Measurements from ENCODE around the gene HACD2. TPM values are rescaled to one million over a fixed set of nuclear protein-coding genes. Genes with fewer than 3 reads are reported as not detected.
"Not testable (repeated sequence)": the region's sequence is repeated elsewhere in the genome, so short reads cannot be mapped to it uniquely, and the experiment has no call there.

Gene HACD2
- total and polyA plus RNA-seq, 2 experiments from 2014 or later: 27.0 to 41.2 TPM

- H3K4me1 ChIP-seq (ENCODE audit: insufficient read depth): peaks cover 28% of the 10 kb centered on the region
- H2AFZ ChIP-seq: no peak overlapping the region
- no peaks in the 10 kb centered on the region; the same call in 1 of the 2 replicates for H3K79me2 ChIP-seq (ENCODE audit: insufficient read depth)
- H3K4me2 ChIP-seq (ENCODE audit: unreplicated experiment): no peak overlapping the region
- H3K4me3 ChIP-seq: no peak overlapping the region
- H3K27ac ChIP-seq: no peak overlapping the region
- TF ChIP-seq EZH2 (IDR thresholded peaks at IDR 0.05; ENCODE audit: insufficient read depth, poor library complexity, severe bottlenecking) (no peak), EZH2phosphoT487 (IDR thresholded peaks at IDR 0.05; ENCODE audit: insufficient read depth, low read depth) (no peak)
- WGBS, 2 experiments (ENCODE audit: low coverage in 1 of 2, low lambda C conversion rate in 2 of 2, missing lambda C conversion rate in 2 of 2): 86% methylated on average over 5 of the region's 5 CpGs
- no peaks in the 10 kb centered on the region for H3K9me2 ChIP-seq (ENCODE audit: insufficient read depth)
- no peaks in the 10 kb centered on the region for H3K27me3 ChIP-seq (replicated peaks; ENCODE audit: insufficient read depth)
- peaks cover 42% of the 10 kb centered on the region for H3F3A ChIP-seq (ENCODE audit: insufficient read depth)
- H3K9ac ChIP-seq: no peak overlapping the region
- H3K9me3 ChIP-seq (ENCODE audit: low read depth): no peaks in the 10 kb centered on the region
- peaks cover 15% of the 10 kb centered on the region; the same call in 1 of the 2 replicates for H3K36me3 ChIP-seq (ENCODE audit: low read depth)
- in situ Hi-C loops (cut with MboI): no loop called here
- H4K20me1 ChIP-seq (ENCODE audit: insufficient read depth): no peaks in the 10 kb centered on the region
- no peak for DNase-seq
Observed at GRCh38 chr3:123609063-123609462, 24.2 kb upstream of the HACD2 start.

DNA sequence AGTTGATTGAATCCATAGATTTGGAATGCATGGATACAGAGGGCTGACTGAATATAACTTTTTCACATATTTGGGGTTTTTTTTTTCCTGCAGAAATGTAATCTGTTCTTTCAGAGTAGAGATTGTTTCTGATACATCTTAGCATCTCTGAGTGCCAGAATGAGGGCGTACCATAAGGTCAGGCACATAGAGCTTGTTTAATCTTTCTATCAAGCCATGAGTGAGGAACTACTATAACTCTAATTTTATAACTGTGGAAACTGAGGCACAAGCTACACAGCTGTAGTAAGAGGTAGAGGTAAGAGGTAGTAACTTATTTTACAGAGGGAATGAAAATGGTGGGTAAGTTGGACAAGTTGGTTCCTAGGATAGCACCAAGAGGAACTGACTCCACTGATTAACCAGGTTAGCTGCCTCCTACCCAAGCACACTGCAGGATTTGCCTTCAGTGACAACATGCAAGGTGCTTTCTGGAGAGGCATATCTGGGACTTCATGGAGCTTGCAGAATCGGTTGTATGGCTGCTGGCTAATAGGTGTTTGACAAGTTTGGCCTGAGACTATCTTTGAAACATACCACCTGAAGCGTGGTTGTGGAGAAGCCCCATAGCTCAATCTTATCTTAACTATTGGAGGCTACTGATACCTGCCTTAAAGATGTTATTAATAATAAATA, 23.5 kb upstream of the HACD2 start:
- TF ChIP-seq EZH2 (IDR thresholded peaks at IDR 0.05; ENCODE audit: insufficient read depth, poor library complexity, severe bottlenecking) (no peak), EZH2phosphoT487 (IDR thresholded peaks at IDR 0.05; ENCODE audit: insufficient read depth, low read depth) (no peak)
- Histone ChIP-seq H3K4me2 (ENCODE audit: unreplicated experiment) (no peak overlapping the region), H3K4me3 (no peak overlapping the region)

DNA sequence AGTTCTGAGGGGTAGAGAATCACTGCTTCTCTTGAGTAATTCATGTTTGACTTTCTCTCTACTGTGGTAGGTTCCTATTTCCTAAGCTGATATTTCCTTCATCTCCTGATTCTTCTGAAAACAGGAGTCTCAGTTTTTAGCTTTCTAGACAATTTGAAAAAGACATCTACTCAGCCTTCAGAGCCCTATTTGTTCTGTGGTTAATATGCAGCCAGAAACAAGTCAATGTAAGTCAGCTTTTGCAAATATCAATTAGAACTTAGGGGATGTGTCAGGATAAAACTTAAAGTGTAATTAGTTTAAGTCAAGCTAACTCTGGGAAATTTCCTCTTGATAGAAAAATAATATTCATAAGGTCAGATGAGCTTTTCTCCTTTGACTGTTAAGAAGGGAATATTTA, 21.7 kb upstream of the HACD2 start:
- 0 out of 2 replicates have a peak overlapping the region, but pooled peaks have one; percentile 8 for H3K27ac ChIP-seq
- H3K9ac ChIP-seq: no peak overlapping the region
- no peak for TF ChIP-seq EZH2 (IDR thresholded peaks at IDR 0.05; ENCODE audit: insufficient read depth, poor library complexity, severe bottlenecking)

More for the DNA sequence above, 23.5 kb upstream of the HACD2 start:
- Histone ChIP-seq H3K79me2 (ENCODE audit: insufficient read depth) (no peaks in the 10 kb centered on the region; the same call in 1 of the 2 replicates), H3K4me1 (ENCODE audit: insufficient read depth) (peaks cover 30% of the 10 kb centered on the region), H3K9me2 (ENCODE audit: insufficient read depth) (no peaks in the 10 kb centered on the region), H3K27me3 (replicated peaks; ENCODE audit: insufficient read depth) (no peaks in the 10 kb centered on the region), H2AFZ (no peak overlapping the region), H3K9me3 (ENCODE audit: low read depth) (no peaks in the 10 kb centered on the region), H4K20me1 (ENCODE audit: insufficient read depth) (no peaks in the 10 kb centered on the region), H3K27ac (no peak overlapping the region), H3K9ac (no peak overlapping the region), H3K36me3 (ENCODE audit: low read depth) (peaks cover 15% of the 10 kb centered on the region; the same call in 1 of the 2 replicates), H3F3A (ENCODE audit: insufficient read depth) (peaks cover 44% of the 10 kb centered on the region)
- 97% methylated on average over 3 of the region's 3 CpGs for WGBS, 2 experiments (ENCODE audit: low coverage in 1 of 2, low lambda C conversion rate in 2 of 2, missing lambda C conversion rate in 2 of 2)
- in situ Hi-C loops (cut with MboI): no loop called here
- no peak for DNase-seq

GRCh38 chr3:123605789-123606234, 21.0 kb upstream of the HACD2 start:
- in situ Hi-C loops (cut with MboI): no loop called here

More for the DNA sequence above, 21.7 kb upstream of the HACD2 start:
- H3K79me2 ChIP-seq (ENCODE audit: insufficient read depth): no peaks in the 10 kb centered on the region; the same call in 1 of the 2 replicates
- H3K4me3 ChIP-seq: no peak overlapping the region
- H3K27me3 ChIP-seq (replicated peaks; ENCODE audit: insufficient read depth): no peaks in the 10 kb centered on the region
- H3K9me3 ChIP-seq (ENCODE audit: low read depth): no peaks in the 10 kb centered on the region
- no peak overlapping the region for H3K4me2 ChIP-seq (ENCODE audit: unreplicated experiment)
- DNase-seq: no peak
- H4K20me1 ChIP-seq (ENCODE audit: insufficient read depth): no peaks in the 10 kb centered on the region
- no peak overlapping the region for H2AFZ ChIP-seq
- H3F3A ChIP-seq (ENCODE audit: insufficient read depth): peaks cover 42% of the 10 kb centered on the region
- no peaks in the 10 kb centered on the region for H3K9me2 ChIP-seq (ENCODE audit: insufficient read depth)
- peaks cover 45% of the 10 kb centered on the region for H3K4me1 ChIP-seq (ENCODE audit: insufficient read depth)
- peaks cover 4% of the 10 kb centered on the region; the same call in 1 of the 2 replicates for H3K36me3 ChIP-seq (ENCODE audit: low read depth)
- in situ Hi-C loops (cut with MboI): no loop called here

GRCh38 chr3:123603153-123603552, 18.3 kb upstream of the HACD2 start:
- WGBS, 2 experiments (ENCODE audit: low coverage in 1 of 2, low lambda C conversion rate in 2 of 2, missing lambda C conversion rate in 2 of 2): 92 to 95% methylated on average over 2 of the region's 2 CpGs
- H3K9ac ChIP-seq; H3K79me2 ChIP-seq (ENCODE audit: insufficient read depth); H3K36me3 ChIP-seq (ENCODE audit: low read depth); H3K27me3 ChIP-seq (replicated peaks; ENCODE audit: insufficient read depth); H3K9me2 ChIP-seq (ENCODE audit: insufficient read depth); H3K27ac ChIP-seq; H3K4me2 ChIP-seq (ENCODE audit: unreplicated experiment); H4K20me1 ChIP-seq (ENCODE audit: insufficient read depth); DNase-seq; H2AFZ ChIP-seq; in situ Hi-C loops (cut with MboI); H3K9me3 ChIP-seq (ENCODE audit: low read depth); H3K4me3 ChIP-seq: not testable (repeated sequence)
- H3K4me1 ChIP-seq (ENCODE audit: insufficient read depth): peaks cover 56% of the 10 kb centered on the region
- H3F3A ChIP-seq (ENCODE audit: insufficient read depth): peaks cover 37% of the 10 kb centered on the region

More at GRCh38 chr3:123605789-123606234, 21.0 kb upstream of the HACD2 start:
- Histone ChIP-seq H2AFZ (no peak overlapping the region), H4K20me1 (ENCODE audit: insufficient read depth) (no peaks in the 10 kb centered on the region), H3K27ac (peak overlapping the region; percentile 57), H3K36me3 (ENCODE audit: low read depth) (no peaks in the 10 kb centered on the region; the same call in 1 of the 2 replicates), H3K27me3 (replicated peaks; ENCODE audit: insufficient read depth) (no peaks in the 10 kb centered on the region), H3K4me3 (no peak overlapping the region), H3K4me1 (ENCODE audit: insufficient read depth) (peaks cover 52% of the 10 kb centered on the region), H3K4me2 (ENCODE audit: unreplicated experiment) (peak overlapping the region; percentile 8), H3K9ac (no peak overlapping the region), H3F3A (ENCODE audit: insufficient read depth) (peaks cover 42% of the 10 kb centered on the region), H3K9me3 (ENCODE audit: low read depth) (no peaks in the 10 kb centered on the region), H3K9me2 (ENCODE audit: insufficient read depth) (no peaks in the 10 kb centered on the region), H3K79me2 (ENCODE audit: insufficient read depth) (no peaks in the 10 kb centered on the region; the same call in 1 of the 2 replicates)
- peak; percentile 19 for DNase-seq
- WGBS, 2 experiments (ENCODE audit: low coverage in 1 of 2, low lambda C conversion rate in 2 of 2, missing lambda C conversion rate in 2 of 2): 98% methylated on average over 5 of the region's 5 CpGs
- TF ChIP-seq EZH2phosphoT487 (IDR thresholded peaks at IDR 0.05; ENCODE audit: insufficient read depth, low read depth) (no peak), EZH2 (IDR thresholded peaks at IDR 0.05; ENCODE audit: insufficient read depth, poor library complexity, severe bottlenecking) (no peak)

Data from GM23248 (cell line).